Upper lobe of left lung (tissue), 6 donors: ENCODE results near the gene NMT2. TPM values are rescaled to one million over a fixed set of nuclear protein-coding genes. Genes with fewer than 3 reads are reported as not detected.

ENCODE experiments used
- ATAC-seq, 2 donors: fragments of 200-7000 bp; cut with Tn5 transposase; one replicate each; pipeline ENCODE4 v1.9.1; 2022; ENCODE audit warnings: mild to moderate bottlenecking in 2 of 2, moderate library complexity in 2 of 2; ENCODE audit not compliant: low FRiP score in 2 of 2
- DNase-seq, 2 donors: peaks; one replicate each; pipeline ENCODE4 v3.0.0-alpha.2; 2019 to 2020
- H3K27ac ChIP-seq, 4 donors: fragments of 200-600 bp; sonication (generic); one replicate each; pipeline ENCODE4 v1.5.1; 2016 to 2019
- H3K27me3 ChIP-seq, 4 donors: fragments of 200-600 bp; sonication (generic); one replicate each; pipeline ENCODE4 v1.5.1; 2017 to 2019
- H3K36me3 ChIP-seq, 4 donors: fragments of 200-600 bp; sonication (generic); one replicate each; pipeline ENCODE4 v1.5.1; 2016 to 2019
- H3K4me1 ChIP-seq, 4 donors: fragments of 200-600 bp; sonication (generic); one replicate each; pipeline ENCODE4 v1.5.1; 2018 to 2019
- H3K4me3 ChIP-seq, 4 donors: fragments of 200-600 bp; sonication (generic); one replicate each; pipeline ENCODE4 v1.5.1; 2017 to 2019; ENCODE audit warnings: mild to moderate bottlenecking in 2 of 4, moderate library complexity in 1 of 4
- H3K9me3 ChIP-seq, 4 donors: fragments of 200-600 bp; sonication (generic); one replicate each; pipeline ENCODE4 v1.5.1; 2018 to 2019
- EP300 ChIP-seq, 4 donors: sonication (generic); formaldehyde crosslinking; IDR thresholded peaks; one replicate each; pipeline ENCODE4 v1.5.1; 2017; ENCODE audit warnings: antibody characterized with exemption in 4 of 4, control low read depth in 2 of 4
- POLR2A ChIP-seq, 4 donors: fragments of 450-650 bp; IDR thresholded peaks; one replicate each; pipeline ENCODE4 v1.5.1; 2016 to 2017; ENCODE audit warnings: antibody characterized with exemption in 4 of 4, mild to moderate bottlenecking in 2 of 4
- POLR2AphosphoS5 ChIP-seq, 2 donors: sonication (generic); formaldehyde crosslinking; IDR thresholded peaks; one replicate each; pipeline ENCODE4 v1.5.1; 2017; ENCODE audit warnings: antibody characterized with exemption in 2 of 2
- WGBS, 2 donors: methylation state at CpG; one replicate each; pipeline ENCODE4 v1.1.5; 2017 to 2018; 5-methylcytosine and 5-hydroxymethylcytosine counted together
- total RNA-seq, 6 donors: library from RNA; depleted of rRNA in 4 of 6; stranded (reverse); fragments of >200 nt in 4 of 6; gene quantifications; one replicate each; pipeline versions ENCODE4 v1.1.0 to v1.2.1, GENCODE V29; 2016 to 2021
- TF ChIP-seq, protein P1 (sequence below), 6 experiments: fragments of 450-650 bp in 4 of 6; fragments of 200-600 bp in 2 of 6; sonication (generic) in 2 of 6; IDR thresholded peaks; one replicate each; pipeline ENCODE4 v1.5.1; 2016 to 2019; ENCODE audit warnings: antibody characterized with exemption in 6 of 6
- donor health status: DM: no; HTN: no; CAD: no; lungs with moderate emphysema.
- donor health status: DM: no; HTN: yes; CAD: no; lungs with severe emphysema.

The NMT2 gene
- total RNA-seq, result 10 to 100 TPM in 1 of 6 donors, 1 to 10 TPM in 5; 6.4 to 12.0 (median 8.6) TPM

DNA sequence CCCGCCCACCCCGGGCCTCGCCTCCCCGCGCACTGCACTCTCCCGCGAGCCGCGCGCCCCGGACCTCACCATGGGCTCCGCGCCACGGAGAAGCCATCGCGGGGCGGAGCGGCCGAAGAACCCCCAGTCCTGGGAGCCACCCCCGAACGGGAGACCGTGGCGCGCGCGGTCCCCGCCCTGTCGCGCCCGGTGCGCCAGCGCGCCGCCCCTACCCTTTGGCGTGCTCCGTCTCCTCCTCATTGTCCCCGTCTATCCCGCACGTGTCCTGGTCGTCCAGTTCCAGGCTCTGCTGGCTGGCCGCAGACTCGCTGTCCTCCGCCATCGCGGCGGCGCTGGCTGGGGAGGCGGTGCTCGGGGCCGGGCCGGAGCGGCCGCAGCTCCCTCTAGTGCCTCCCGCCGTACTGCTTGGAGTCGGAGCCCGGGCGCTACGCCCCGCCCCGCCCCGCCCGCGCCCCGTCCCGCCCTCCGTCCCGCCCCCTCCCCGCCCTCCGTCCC, at the start of gene NMT2:
Gene NMT2 (minus strand): TSS at position 403 of the 495 bp plus-strand sequence. CDS start 81 bp downstream, at position 322.
- peak within 1 kb of the TSS; percentile 82 to 91 (median 85) for H3K27ac ChIP-seq

DNA sequence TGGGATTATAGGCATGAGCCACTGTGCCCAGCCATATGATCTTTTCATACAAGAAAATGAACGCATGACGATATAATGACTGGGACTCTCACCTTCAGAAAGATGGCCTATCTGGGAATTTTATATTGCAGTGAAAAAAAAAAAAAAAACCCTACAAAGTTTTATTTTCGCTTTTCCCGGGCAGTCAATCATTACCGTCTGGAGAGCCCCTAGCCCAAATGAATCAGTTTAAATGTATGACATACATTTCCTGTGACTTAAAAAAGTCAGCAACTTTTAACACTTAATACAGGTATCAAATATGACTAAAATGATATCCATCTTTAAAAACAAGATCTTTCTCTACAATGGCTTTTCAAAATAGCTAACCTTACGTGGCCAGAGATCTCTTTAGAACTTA, 48.2 kb upstream of the NMT2 start:
- Histone ChIP-seq H3K4me3 (no peak overlapping the region), H3K9me3 (no peaks in the 10 kb centered on the region), H3K27ac (no peak overlapping the region), H3K36me3 (peaks cover 0 to 12% (median 0%) of the 10 kb centered on the region in 4 donors), H3K27me3 (no peaks in the 10 kb centered on the region), H3K4me1 (no peaks in the 10 kb centered on the region)
- no peak for ATAC-seq
- no peak for TF ChIP-seq EP300 (IDR thresholded peaks at IDR 0.05)
- no peak for TF ChIP-seq POLR2A (IDR thresholded peaks at IDR 0.05)
- TF ChIP-seq POLR2AphosphoS5 (IDR thresholded peaks at IDR 0.05), result no peak
- TF ChIP-seq, protein P1, sequence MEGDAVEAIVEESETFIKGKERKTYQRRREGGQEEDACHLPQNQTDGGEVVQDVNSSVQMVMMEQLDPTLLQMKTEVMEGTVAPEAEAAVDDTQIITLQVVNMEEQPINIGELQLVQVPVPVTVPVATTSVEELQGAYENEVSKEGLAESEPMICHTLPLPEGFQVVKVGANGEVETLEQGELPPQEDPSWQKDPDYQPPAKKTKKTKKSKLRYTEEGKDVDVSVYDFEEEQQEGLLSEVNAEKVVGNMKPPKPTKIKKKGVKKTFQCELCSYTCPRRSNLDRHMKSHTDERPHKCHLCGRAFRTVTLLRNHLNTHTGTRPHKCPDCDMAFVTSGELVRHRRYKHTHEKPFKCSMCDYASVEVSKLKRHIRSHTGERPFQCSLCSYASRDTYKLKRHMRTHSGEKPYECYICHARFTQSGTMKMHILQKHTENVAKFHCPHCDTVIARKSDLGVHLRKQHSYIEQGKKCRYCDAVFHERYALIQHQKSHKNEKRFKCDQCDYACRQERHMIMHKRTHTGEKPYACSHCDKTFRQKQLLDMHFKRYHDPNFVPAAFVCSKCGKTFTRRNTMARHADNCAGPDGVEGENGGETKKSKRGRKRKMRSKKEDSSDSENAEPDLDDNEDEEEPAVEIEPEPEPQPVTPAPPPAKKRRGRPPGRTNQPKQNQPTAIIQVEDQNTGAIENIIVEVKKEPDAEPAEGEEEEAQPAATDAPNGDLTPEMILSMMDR (IDR thresholded peaks at IDR 0.05), result no peak
- DNase-seq, result no peak
- WGBS, 2 donors, result 85 to 87% methylated on average over 6 of the region's 6 CpGs

More for the DNA sequence above, at the start of gene NMT2:
- peak in 1 of 2 donors; percentile 96 for DNase-seq
- Histone ChIP-seq H3K27me3 (no peaks in the 10 kb centered on the region), H3K4me3 (peak within 1 kb of the TSS; percentile 73 to 100 (median 96)), H3K9me3 (no peaks in the 10 kb centered on the region), H3K36me3 (no peaks in the 10 kb centered on the region), H3K4me1 (peaks cover 20 to 27% (median 23%) of the 10 kb centered on the region in 4 donors)
- 0% methylated on average over 37 of the region's 70 CpGs; no CpG with 5 or more reads in 1 of the 2 donors for WGBS, 2 donors
- TF ChIP-seq, protein P1 (IDR thresholded peaks at IDR 0.05), result peak; percentile 22 to 67 (median 48)
- TF ChIP-seq EP300 (IDR thresholded peaks at IDR 0.05) (no peak), POLR2A (IDR thresholded peaks at IDR 0.05) (peak in 3 of 4 donors; percentile 76 to 92 (median 81)), POLR2AphosphoS5 (IDR thresholded peaks at IDR 0.05) (peak; percentile 77 to 97)
- peak; percentile 93 to 95 for ATAC-seq

DNA sequence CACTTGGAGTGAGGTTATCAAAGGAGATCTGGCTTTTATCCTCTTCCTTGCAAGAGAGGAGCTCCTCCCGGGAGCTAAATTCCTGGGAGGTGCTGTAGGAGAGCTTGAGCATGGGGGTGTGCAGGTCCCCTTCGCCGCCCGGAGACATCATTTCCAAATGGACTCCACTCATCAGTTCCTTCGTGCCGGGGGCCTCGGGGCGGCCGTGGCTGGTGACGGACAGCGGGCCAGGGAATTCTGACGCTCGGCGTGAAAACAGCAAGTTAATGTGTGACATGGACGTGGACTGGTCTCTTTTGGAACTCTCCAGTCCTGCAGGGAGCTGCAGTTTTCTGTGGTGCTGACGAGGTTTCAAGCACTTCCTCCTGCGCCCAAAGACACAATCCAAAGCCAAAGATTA, 45.7 kb upstream of the NMT2 start:
- H3K4me3 ChIP-seq, result no peak overlapping the region
- H3K4me1 ChIP-seq, result peaks cover 0 to 7% (median 5%) of the 10 kb centered on the region in 4 donors
- H3K27ac ChIP-seq, result no peak overlapping the region
- H3K9me3 ChIP-seq, result no peaks in the 10 kb centered on the region
- no peak for ATAC-seq
- no peak for TF ChIP-seq POLR2AphosphoS5 (IDR thresholded peaks at IDR 0.05)
- TF ChIP-seq, protein P1 (IDR thresholded peaks at IDR 0.05), result no peak
- TF ChIP-seq EP300 (IDR thresholded peaks at IDR 0.05), result no peak
- no peak for TF ChIP-seq POLR2A (IDR thresholded peaks at IDR 0.05)
- H3K27me3 ChIP-seq, result no peaks in the 10 kb centered on the region
- peak in 1 of 2 donors; percentile 70 for DNase-seq
- peaks cover 0 to 12% (median 0%) of the 10 kb centered on the region in 4 donors for H3K36me3 ChIP-seq
- 91 to 95% methylated on average over 15 to 17 of the region's 17 CpGs for WGBS, 2 donors

DNA sequence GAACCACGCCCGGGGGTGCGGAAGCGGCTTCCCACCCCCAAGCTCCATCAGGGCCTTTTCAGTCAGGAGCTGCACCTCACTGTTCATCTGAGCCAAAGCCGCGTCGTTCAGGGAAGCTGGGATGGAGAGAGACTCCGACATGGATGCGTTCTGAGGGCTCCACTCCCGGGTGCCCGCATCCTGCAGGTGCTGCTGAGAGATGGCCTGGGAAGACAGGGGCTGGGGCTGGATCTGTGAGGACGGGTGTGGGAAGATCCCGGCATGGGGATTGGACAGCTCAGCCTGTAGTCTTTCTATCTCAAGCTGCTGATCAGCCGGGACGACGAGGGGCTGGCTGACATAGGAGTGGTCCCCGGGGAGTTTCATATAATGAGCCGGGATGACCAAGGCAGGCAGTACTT, 45.0 kb upstream of the NMT2 start:
- DNase-seq (peak in 1 of 2 donors; percentile 67), ATAC-seq (peak in 1 of 2 donors; percentile 3)
- no peak overlapping the region for H3K4me3 ChIP-seq
- peaks cover 0 to 12% (median 0%) of the 10 kb centered on the region in 4 donors for H3K36me3 ChIP-seq
- H3K27me3 ChIP-seq, result no peaks in the 10 kb centered on the region
- TF ChIP-seq POLR2AphosphoS5 (IDR thresholded peaks at IDR 0.05) (no peak), EP300 (IDR thresholded peaks at IDR 0.05) (no peak), POLR2A (IDR thresholded peaks at IDR 0.05) (no peak)
- TF ChIP-seq, protein P1 (IDR thresholded peaks at IDR 0.05), result no peak
- H3K9me3 ChIP-seq, result no peaks in the 10 kb centered on the region
- H3K27ac ChIP-seq, result no peak overlapping the region
- 94 to 95% methylated on average over 16 to 18 of the region's 18 CpGs for WGBS, 2 donors
- peaks cover 0 to 7% (median 5%) of the 10 kb centered on the region in 4 donors for H3K4me1 ChIP-seq
